ENCODE measurements around the gene MRFAP1L1.
"Not testable (repeated sequence)": the region's sequence is repeated elsewhere in the genome, so short reads cannot be mapped to it uniquely, and the experiment has no call there.

The MRFAP1L1 gene

DNA sequence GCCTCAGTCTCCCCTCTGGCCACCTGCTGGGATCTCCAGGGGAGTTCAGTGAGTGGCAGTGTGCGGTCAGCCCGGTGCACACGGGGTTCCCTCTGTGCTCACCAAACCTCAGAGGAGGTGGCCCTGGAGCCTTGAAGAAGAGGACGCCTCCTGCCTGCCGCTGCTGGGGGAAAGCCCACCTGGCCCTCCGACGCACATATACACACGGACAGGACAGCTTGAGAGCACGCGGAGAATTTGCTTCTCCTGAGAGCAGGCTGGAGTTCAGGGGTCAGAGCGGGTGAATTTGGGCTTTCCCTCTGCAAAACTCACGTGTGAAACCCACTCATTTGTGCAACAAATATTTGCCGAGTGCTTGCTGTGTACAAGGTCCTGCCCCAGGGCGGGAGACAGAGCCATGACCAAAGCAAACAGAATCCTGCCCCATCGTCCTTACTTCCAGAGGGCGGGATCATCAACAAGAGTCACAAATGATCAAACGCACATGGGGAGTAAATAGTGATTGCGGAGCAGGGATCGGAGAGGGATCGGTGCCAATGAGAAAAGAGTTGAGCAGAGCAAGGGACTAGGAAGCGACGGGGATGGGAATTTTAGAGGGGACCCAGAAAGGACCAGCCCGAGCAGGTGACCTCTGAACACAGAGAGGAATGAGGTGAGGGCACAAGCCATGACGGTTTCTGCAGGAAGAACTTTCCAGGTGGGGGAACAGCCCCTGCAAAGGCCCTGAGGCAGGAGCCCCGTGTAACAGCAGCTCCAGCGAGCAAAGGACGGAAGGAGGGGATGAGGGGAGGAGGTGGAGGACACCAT lies 23.9 kb upstream of the MRFAP1L1 start:
- no peak for DNase-seq

DNA sequence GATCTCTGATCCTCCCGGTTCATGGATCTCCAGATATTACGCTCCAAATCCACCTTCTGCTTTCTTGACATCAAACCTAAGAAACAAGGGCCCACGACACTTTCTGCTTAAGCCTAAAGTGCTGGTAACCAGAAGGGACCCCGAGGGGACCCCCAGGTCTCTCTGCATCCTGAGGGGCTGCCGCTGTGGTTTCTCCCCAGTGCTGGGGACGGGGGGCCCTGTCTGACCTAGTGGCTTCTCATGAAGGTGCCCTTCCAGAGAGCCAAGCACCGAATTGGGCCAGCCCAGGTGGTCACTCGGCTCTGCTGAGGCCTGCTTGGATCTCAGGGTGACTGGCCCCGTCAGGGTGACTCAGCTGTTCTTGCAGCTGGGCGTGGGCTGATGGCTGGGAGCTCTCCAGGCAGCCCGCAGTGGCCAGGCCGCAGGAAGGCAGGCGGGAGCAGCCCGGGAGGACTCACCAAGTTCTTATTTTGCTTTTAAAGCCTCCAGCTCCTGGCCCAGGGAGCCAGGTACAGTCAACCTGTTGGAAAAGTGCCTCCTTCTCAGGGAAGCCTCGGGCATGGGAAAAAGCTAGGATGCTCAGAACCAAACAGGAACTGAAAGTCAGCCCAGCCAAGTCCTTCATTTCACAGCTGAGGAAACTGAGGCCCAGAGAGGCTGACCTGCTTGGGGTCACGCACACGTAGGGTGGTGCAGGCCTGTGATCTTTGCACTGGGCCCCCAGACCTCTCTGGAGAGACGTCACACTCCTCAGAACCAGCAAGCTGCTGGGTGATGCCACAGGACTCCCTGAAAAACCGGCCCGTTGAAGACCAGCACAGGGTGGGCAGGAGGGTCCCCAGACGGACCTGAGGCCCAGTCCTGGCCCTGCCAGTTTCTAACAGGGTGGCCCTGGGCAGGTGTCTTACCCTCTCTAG lies 23.0 kb upstream of the MRFAP1L1 start:
- DNase-seq: no peak

DNA sequence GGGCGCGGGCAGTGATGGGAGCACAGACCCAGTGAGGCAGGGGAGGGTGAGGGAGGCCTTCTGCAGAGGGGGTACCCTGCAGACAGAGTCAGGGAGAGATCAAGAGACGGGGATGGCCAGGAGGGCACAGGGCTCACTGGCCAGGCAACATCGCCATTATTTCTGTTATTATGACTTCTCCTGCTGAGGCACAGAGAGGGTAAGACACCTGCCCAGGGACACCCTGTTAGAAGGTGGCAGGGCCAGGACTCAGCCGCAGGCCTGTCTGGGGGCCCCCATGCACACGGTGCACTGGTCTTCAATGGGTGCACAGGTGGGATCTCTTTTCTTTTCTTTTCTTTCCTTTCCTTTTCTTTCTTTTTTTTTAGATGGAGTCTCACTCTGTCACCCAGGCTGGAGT lies 22.1 kb upstream of the MRFAP1L1 start:
- no peak for DNase-seq

DNA sequence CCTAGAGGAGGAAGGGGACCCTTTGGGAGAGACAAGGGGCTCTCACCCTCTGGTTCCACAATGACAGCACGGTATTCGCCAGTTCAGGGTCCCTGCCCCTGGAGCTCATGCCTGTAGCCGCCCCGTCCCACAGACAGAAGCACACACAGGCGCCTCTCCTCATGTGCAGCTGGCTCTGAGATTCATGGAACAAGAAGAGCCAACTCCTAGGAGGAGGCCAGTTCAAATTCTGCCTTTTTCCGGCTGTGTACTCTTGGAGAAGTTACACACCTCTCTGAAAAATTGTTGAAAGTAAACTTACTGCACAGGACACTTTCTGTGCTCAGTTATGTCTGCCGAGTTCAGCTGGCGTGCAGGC lies 21.6 kb upstream of the MRFAP1L1 start:
- no peak for DNase-seq

DNA sequence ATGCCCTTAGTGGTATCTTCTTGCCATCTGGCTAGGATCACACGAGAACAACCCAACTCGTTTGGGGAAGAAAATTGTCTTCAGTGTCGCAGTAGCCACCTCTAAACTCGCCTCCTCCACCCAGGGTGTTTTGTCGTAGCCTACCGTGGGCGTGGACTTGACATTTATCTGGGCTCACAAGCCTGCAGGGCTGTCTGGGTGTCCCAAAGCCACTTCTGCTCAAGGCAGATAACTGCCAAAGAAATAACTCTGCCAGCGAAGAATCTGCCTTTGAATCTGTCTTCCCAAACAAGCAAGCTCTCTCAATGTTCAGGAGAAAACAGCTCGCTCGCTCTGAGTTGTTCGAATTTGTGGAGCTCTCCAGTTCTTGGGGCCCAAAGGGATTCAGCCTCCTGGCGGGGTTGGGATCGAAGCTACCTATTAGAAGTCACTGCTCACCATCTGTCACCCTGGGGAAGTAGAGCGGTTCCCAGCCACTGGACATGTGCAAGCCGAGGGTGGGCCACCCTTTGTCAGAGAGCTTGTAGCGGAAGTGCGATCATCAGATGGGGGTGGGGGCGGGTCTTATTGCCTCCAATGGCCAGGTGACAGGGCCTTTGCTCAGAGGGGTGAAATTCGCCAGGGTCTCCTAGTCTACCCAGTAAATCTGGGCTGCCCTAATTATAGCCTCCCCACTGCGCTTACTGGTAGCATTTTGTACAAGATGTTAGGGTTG lies 21.1 kb upstream of the MRFAP1L1 start:
- DNase-seq: peak; percentile 20

DNA sequence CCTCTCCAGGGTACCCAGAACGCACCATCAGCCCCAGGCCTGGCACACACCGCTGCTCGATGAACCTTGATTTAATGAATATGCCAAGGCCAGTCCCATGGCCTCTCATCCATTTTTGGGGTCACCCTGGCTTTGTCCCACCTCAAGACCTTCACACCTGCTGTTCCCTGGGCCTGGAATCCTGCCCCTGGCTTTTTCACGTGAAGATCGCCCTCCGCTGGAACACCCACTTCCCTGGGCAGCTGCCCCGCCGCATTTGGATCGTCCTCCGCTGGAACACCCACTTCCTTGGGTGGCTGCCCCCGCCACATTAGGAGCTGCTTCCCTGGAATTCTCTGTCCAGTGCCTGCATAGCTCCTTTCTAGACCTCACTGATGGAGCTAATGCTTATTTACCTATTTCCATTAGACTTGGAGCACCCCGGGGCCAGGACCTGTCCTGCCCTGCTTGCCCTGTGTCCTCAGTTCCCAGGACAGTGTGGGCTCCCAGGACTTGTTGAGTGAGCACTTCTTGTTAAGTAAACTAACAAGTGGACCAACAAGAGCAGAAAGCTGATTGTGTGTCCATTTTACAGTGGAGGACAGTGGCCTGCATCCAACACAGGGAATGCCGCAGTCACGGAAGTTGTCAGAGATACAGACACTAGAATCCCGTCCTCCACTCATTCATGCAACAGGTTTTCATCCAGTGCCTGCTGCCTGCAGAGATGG lies 18.8 kb upstream of the MRFAP1L1 start:
- no peak for DNase-seq

DNA sequence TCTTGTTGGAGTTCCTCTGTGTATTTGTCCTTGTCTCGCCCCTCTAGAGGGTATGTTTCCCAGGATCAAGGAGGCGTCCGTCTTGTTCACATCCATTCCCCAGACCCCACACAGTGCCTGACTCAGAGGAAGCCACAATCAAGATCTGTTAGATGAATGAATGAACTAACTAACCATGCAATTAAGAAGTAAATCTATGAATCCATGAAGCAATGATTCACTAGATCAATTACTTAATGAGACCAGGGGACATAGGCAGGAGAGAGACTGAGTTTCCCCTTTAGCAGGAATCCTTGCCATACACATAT lies 18.2 kb upstream of the MRFAP1L1 start:
- DNase-seq: no peak

DNA sequence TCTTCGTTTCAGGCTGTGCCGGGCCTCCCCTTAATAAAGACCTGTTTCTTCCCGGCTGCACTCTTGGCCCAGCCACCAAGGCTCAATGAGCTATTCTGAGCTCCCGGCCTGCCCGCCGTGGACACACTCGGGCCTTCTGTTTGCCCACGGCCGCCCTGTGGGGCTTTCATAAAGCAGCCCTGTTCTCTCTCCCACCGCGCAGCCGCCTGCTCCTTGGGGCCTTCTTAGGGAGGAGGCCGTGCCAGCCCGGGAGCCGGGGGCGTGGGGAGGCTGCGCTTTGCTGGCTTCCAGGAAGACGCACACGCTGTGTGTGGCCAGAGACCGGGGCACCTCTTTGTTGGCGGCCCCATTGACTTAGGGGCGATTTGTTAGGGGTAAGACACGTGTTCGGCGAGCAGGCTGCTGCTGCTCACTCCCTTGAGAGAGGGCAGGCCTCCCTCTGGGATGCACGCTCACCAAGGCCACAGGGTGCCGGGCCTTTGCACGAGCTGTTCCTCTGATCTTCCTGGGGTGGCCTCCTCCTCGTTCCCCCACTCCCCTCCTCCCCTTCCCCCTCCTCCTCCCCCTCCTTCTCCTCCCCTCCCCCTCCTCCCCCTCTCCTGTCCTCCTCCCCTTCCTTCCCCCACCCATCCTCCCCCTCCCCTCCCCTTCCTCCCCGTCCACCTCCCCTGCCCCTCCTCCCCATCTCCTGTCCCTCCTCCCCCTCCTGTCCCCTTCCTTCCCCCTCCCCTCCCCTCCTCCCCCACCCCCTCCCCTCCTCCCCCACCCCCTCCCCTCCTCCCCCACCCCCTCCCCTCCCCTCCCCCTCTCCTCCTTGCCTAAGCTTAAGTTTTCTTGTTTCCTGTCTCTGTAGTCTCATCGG lies 17.6 kb upstream of the MRFAP1L1 start:
- no peak for DNase-seq

DNA sequence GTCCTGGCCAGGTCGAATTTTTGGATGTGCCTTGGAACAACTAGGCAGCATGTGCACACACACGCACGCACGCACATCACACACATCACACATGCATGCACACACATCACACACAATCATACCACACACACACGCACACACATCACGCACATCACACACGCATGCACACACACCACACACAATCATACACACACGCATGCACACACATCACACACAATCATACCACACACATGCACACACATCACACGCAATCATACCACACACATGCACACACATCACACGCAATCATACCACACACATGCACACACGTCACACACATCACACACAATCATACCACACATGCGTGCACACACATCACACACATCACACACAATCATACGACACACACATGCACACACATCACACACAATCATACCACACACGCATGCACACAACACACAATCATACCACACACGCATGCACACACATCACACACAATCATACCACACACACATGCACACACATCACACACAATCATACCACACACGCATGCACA lies 15.8 kb upstream of the MRFAP1L1 start:
- DNase-seq: not testable (repeated sequence)

DNA sequence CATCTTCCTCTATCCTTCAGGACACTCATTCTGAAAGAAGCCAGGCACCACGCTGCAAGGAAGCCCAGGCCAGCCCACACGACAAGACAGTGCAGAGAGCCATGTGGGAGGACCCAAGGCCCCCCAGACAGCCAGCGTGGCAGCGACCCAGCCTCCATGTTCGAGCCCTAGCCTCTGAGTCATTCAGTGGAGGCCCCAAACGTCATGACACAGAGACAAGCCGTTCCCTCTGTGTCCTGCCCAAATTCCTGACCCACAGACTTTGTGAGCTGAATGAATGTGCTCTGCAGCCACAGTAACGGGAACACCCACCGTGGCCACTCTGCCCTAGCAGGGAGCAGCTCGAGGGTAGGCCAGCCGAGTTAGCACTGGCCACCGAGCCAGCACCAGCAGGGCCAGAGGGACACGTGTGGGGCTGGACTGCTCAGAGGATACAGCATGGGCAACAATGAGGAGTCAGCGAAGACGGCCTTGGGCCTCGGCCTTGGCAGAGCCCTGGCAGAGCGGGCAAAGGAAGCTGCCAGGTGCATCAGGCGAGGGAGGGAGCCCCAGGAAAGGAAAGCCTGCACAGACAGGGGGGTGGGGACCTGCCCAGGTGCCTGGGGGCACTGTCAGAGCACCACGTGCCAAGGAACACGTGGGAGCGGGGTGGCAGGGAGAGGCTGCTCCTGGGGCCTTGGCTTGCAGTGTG lies 14.9 kb upstream of the MRFAP1L1 start:
- no peak for DNase-seq

DNA sequence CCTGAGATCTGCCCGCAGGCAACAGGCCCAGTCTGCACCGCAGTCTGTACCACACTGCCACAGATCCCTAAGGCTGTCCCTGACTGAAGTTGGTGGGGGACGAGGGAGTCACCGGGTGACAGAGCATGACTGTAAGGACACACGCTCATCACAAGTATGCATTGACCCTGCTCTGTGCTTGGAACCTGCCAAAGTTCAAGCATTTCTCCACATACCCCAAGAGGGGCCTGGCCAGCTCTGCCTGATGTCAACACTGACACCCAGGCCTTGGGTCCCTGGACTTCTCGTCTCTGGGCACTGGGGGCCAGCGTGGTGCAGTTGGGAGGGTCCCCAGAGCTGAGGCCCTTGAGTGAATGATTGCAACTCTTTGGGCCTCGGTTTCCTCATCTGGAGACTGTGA lies 14.2 kb upstream of the MRFAP1L1 start:
- DNase-seq: no peak

DNA sequence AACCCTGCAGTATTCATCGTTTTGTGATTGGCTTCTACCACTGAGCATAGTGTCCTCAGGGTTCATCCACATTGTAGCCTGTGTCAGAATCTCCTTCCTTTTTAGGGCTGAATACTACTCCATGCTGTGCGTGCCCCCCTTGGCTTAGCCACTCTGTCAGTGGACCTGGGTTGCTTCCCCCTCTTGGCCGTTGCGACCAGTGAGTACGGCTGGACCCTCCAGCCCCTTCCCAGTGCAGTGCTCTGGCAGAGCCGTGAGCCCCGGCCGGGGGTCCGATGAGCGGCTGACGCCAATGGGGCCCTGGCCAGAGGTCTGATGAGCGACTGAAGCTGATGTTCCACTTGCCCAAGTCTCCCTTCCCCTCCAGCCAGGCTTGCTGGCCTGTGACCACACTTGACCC lies 13.2 kb upstream of the MRFAP1L1 start:
- DNase-seq: no peak

DNA sequence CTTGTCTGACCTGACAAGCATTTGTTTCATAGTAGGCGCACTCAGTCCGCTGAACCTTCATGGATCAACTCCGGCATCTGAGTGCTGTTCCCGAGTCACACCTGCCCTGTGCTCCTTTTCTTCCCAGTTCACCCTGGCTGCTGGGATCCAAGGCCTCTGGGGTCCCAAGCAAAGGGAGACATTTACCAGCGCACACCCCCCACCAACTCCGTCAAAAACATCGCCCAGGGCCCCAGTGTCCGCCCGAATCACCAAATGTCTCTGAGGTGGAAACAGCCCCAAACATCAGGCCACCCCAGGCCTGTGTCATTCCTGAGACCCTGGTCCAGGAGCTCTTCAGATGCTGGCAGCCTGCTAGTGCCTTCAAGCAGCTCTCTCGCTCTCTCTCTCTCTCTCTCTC lies 11.5 kb upstream of the MRFAP1L1 start:
- no peak for DNase-seq

DNA sequence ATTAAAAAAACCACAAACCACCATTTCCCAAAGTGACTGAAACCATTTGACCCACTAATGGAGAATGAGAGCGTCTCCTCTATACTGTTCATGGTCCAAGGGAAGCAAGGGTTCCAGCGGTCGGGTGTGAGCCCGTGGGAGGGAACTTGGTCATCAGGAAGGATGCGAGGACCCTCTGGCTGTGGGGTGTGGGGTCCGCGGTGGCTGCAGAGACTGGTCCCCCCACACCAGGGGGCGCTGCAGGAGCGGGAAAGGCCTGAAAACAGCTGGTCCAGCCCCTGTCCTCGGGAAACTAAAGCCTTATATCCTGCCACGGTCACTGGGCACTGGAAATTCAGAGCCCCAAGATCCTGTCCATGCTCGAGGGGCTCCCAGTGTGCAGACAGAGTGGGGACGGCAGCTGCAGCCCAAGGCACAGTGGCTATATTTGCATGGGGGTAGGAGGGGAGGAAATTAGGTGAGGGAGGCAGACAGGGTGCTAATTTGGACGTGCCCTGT lies 10.6 kb upstream of the MRFAP1L1 start:
- DNase-seq: peak; percentile 89

DNA sequence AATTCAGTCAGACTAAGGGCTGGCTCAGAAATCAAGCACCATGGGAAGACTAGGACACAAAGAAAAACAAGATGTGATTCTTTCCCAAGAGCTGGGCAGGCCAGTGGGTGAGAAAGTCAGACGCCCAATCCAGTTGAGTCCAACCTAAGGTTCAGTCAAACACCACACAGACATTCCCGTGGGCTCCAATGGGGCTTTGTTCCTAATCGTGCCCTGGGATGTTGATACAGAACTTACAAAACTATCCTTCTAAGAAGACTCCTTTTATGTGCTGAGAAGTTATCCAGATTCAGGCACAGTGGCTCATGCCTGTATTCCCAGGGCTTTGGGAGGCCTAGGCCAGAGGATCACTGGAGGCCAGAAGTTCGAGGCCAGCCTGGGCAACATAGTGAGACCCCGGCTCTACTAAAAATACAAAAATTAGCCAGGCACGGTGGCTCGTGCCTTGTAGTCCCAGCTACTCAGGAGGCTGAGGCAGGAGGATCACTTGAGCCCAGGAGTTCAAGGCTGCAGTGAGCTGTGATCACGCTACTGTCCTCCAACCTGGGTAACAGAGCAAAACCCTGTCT lies 10.0 kb upstream of the MRFAP1L1 start:
- DNase-seq: no peak

DNA sequence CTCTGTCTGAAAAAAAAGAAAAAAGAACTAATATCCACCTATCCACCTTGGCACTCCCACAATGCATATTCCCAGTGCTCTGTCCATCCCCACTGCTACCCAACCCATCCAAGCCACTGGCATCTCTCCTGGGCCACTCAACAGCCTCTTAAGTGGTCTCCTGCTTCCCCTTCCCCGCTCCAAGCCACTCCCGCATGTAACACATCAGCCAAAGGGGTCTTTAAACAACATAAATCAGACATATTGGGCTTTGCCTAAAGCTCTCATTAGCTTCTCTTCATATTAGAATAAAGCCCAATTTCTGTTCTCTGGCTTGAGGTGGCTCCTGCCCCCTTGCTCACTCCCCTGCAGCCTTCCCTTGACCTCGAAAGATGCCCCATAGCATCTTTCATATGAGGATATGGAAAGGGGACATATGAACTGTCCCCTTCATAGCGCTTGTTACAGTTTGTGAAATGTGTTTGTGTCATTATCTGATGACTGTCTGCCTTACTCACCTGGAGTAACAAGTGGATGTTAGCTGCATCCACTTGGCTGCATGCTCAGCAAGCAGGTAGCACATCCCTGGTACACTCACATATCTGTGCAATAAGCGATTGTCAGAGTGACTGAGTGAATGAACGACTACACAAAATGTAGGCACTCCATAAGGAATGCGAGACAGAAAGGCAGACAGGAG lies 9.4 kb upstream of the MRFAP1L1 start:
- DNase-seq: no peak

DNA sequence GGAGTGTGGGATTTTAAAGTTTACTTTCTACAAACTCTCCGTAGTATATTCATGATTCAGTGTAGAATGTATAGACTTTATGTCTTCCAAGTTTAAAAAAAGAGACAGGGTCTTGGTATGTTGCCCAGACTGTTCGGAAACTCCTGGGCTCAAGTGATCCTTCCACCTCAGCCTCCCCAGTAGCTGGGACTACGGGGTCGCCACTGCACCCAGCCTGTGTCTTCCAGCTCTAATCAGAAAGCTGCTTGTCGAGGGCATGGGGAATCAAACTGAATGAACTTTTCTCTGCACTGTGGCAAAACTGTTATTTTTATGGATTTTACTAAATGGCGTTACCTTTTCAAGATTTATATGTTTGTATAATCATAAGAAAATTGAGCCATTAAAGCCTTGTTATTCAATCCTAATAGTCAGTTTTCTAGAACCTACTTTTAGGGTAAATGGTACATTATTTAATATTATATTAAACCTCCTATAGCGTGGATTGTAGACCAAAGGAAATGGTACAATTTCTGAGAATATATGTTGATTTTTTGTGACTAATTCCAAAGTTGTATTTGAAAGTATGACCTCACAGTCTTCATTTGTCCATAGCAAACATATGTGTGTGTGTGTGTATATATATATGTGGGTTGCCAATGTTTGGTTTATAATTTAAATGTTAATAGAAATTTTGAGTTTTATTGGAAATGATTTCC lies 7.4 kb upstream of the MRFAP1L1 start:
- no peak for DNase-seq

DNA sequence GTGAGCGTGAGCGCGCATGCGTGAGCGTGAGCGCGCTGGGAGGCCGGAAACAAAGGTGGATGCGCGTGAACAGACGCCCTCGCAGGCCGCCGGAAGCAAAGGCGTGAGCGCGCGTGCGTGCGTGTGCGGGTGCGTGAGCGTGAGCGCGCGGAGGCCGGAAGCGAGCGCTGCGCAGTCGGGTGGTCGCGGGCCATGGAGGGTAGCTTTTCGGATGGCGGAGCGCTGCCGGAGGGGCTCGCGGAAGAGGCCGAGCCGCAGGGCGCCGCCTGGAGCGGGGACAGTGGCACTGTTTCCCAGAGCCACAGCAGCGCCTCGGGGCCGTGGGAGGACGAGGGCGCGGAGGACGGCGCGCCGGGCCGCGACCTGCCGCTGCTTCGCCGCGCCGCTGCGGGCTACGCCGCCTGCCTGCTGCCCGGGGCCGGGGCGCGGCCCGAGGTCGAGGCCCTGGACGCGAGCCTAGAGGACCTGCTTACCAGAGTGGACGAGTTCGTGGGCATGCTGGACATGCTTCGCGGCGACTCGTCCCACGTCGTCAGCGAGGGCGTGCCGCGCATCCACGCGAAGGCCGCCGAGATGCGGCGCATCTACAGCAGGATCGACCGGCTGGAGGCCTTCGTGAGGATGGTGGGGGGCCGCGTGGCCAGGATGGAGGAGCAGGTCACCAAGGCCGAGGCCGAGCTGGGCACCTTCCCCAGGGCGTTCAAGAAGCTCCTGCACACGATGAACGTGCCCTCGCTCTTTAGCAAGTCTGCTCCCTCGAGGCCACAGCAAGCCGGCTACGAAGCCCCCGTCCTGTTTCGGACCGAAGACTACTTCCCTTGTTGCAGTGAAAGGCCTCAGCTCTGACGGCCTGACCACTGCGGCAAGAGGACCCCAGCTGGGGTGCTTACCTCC lies 6.6 kb upstream of the MRFAP1L1 start, which contains the start of gene BLOC1S4:
BLOC1S4 (plus strand) TSS at position 157 of the 894 bp plus-strand sequence; CDS start at position 193, 36 bp downstream.
- DNase-seq: peak; percentile 91

Measured in activated CD4-positive, alpha-beta T cell treated with anti-CD3 and anti-CD28 coated beads for 48 hours (primary cell).